ENCODE data around the gene IQGAP3. TPM values are rescaled to one million over a fixed set of nuclear protein-coding genes. Genes with fewer than 3 reads are reported as not detected.

Gene IQGAP3
- total RNA-seq, 1 experiment from 2014 or later = 34.8 TPM

DNA sequence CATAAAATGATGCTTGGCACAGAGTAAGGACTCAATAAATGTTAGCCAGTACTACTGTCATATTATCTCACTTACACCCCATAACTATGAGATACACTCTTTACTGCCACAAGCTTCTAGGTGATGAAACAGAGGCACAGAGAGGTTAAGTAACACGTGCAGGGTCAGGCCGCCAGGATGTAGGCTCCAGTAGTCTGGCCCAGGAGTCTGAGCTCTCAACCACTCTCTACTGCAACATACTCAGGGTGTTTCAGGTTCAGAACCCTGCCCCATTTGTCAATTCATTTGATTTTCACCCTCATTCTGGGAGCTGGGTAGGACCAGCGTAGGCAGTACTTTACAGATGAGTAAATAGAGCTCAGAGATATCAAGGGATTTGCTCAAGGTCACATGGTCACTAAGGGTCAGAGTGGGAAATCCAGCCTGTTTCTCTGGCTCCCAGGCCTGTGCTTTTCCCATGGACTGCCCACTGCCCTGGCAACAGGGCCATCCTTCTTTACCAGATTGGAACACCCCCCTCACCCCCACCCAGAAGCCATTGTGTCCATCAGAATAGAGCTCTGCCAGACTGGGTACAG lies 21.2 kb downstream of the IQGAP3 start:
- in situ Hi-C loops (cut with HindIII; ENCODE audit: low pct_unique_long_range_greater_than_20kb, low sequenced_read_pairs) = no loop called here
- no peak for DNase-seq (ENCODE audit: low read depth)

- DNase-seq (ENCODE audit: low read depth) = no peak
- in situ Hi-C loops (cut with HindIII; ENCODE audit: low pct_unique_long_range_greater_than_20kb, low sequenced_read_pairs) = no loop called here
These were observed 22.0 kb downstream of the IQGAP3 start for GRCh38 chr1:156550346-156550745.

DNA sequence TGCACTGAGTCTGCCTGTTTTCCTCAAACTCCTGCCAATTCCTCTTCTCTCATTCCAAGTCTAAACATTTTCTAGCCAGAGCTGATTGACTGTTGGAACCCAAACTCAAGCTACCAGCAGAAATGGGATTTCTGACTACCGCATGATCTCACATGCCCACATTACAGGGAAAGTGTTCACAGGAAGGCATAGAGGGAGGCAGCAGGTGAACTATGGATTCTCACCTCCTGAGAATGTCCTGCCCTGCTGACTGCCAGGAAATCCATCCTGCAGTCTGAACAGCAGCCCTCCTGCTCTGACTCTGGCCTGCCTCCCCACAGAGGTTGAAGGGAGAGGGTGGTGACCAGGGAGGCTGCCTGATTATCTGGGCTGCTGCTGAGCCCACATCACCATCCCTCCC lies 22.5 kb downstream of the IQGAP3 start:
- no peak for DNase-seq (ENCODE audit: low read depth)
- in situ Hi-C loops (cut with HindIII; ENCODE audit: low pct_unique_long_range_greater_than_20kb, low sequenced_read_pairs) = no loop called here

DNA sequence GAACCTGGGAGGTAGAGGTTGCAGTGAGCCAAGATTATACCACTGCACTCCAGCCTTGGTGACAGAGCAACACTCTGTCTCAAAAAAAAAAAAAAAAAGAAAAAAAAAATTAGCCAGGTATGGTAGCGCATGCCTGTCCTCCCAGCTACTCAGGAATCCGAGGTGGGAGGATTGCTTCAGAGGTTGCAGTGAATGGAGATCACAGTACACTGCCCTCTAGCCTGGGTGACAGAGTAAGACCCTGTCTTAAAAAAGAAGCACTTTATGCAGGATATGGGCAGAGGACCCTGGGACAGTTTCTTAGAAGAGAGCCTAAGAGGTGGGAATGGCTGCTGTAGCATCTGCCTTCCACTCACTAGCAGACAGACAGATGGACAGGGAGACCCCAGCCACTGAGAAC lies 23.0 kb downstream of the IQGAP3 start:
- in situ Hi-C loops (cut with HindIII; ENCODE audit: low pct_unique_long_range_greater_than_20kb, low sequenced_read_pairs) = no loop called here
- DNase-seq (ENCODE audit: low read depth) = no peak

- DNase-seq (ENCODE audit: low read depth) = no peak
- in situ Hi-C loops (cut with HindIII; ENCODE audit: low pct_unique_long_range_greater_than_20kb, low sequenced_read_pairs) = no loop called here
These were observed 24.4 kb downstream of the IQGAP3 start for GRCh38 chr1:156547982-156548381.

DNA sequence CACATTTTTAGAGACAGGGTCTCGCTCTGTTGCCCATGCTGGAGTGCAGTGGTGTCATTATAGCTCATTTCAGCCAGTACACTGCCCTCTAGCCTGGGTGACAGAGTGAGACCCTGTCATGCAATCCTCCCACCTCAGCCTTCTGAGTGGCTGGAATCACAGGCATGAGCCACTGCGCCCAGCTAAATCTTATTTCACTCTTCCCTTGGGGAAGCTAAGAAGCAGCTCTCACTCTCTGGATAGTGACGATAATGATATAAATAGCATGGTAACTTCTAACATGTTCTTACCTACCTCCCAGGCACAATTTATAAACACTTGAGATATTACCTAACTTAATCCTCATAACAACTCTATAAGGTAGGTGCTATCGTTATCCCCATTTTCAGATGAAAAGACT lies 24.9 kb downstream of the IQGAP3 start:
- in situ Hi-C loops (cut with HindIII; ENCODE audit: low pct_unique_long_range_greater_than_20kb, low sequenced_read_pairs) = no loop called here
- DNase-seq (ENCODE audit: low read depth) = no peak

DNA sequence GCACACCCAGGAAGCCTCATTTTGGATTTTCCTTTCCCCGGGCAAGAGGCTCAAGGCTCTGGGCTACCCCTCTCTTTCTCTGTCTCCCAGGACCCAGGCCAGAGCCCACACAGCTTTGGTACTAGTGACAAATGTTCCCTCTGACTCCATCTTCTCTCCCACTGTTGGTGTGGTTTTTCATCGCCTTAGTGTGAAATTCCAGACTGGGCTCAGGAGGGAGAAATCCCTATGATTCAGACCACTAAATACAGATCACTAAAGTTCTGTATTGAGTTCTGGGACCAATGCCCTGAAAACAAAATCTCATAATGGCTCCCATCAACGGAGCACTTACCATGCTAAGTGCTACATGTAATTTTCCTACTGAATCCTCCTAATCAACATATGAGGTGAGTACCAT lies 26.1 kb downstream of the IQGAP3 start:
- in situ Hi-C loops (cut with HindIII; ENCODE audit: low pct_unique_long_range_greater_than_20kb, low sequenced_read_pairs) = no loop called here

DNA sequence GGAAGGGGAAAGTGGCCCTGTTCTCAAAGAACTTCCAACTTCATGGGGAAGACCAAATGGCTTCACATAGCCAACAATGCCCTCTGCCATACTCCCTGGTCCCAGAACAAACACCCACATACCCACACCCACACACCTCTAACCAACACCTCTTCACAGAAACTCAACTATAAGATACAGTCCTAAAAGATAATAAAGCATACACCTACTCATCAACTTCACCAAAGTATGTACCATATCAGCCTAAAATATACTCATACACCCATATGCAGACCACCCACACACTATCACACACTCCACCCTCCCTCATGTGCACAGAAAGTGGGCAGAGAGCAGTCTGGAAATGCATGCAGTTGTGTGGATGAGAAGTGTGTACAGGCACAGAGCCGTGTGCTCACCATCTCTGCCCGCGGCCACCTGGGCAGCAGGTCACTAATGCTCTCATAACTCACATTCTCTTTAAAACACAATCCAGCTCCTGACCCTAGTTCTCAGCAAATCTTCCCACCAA lies 27.7 kb downstream of the IQGAP3 start:
- in situ Hi-C loops (cut with HindIII; ENCODE audit: low pct_unique_long_range_greater_than_20kb, low sequenced_read_pairs) = no loop called here
- no peak for DNase-seq (ENCODE audit: low read depth)

More for the DNA sequence above, 26.1 kb downstream of the IQGAP3 start:
- DNase-seq (ENCODE audit: low read depth) = no peak

DNA sequence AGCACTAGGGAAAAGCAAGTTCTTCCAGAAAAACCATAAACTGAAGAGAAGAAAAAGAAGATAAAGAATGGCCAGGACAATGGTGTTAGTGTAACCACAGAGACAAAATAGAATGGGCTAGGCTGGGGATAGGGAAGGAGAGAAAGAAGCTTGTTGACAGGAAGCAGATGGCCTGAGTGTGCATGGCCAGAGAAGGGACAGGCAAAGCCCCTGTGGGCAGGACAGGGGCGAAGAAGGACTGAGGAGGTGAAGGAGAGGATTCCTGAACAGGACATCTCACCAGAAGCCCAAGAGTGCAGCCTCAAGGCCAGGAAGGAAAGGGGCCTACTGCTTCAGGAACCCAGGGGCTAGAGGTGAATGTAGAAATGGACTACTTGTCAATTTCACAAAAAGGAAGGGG lies 29.3 kb downstream of the IQGAP3 start:
- in situ Hi-C loops (cut with HindIII; ENCODE audit: low pct_unique_long_range_greater_than_20kb, low sequenced_read_pairs) = no loop called here
- no peak for DNase-seq (ENCODE audit: low read depth)

DNA sequence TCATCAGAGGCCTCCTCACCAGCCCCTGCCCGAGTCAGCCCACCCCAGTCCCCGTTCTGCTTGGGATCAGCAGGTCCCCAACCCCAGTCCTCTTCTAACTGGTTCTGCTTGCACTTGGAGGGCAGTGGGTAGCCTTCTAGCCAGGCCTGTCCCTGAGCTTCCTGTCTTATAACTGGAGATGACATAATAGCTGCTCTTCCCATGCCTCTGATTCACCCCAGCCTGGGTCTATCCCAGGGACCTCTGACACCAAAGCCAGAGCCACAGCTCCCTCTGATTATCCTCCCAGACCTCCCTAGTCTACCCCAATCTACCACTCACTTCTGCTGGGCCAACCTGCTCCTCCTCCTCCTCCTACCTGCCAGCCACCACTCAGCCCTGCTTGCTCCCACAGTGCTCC lies 31.4 kb downstream of the IQGAP3 start:
- no peak for DNase-seq (ENCODE audit: low read depth)
- in situ Hi-C loops (cut with HindIII; ENCODE audit: low pct_unique_long_range_greater_than_20kb, low sequenced_read_pairs) = no loop called here

GRCh38 chr1:156539818-156540355 lies 32.5 kb downstream of the IQGAP3 start:
- in situ Hi-C loops (cut with HindIII; ENCODE audit: low pct_unique_long_range_greater_than_20kb, low sequenced_read_pairs) = no loop called here
- no peak for DNase-seq (ENCODE audit: low read depth)

- DNase-seq (ENCODE audit: low read depth) = no peak
These were observed 33.5 kb downstream of the IQGAP3 start for GRCh38 chr1:156538711-156539440.

DNA sequence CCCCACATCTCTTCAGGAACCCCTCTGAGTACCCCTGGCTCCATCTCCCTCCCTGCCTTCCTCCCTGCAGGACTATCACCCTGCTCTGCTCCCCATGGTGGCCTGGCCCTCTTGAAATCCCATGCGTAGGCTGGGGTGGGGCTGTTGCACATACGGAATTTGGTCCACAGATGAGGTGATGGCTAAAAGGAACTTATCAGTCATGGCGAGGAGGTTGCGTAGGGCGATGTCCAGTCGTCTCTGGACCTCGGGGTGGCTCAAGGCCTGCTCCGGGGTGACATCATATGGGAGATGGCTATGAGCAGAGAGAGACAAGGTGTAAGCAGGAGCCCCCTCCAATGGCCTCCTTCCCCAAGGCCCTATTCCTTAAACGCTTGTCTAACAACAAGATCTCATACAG lies 35.3 kb downstream of the IQGAP3 start:
- no peak for DNase-seq (ENCODE audit: low read depth)
- in situ Hi-C loops (cut with HindIII; ENCODE audit: low pct_unique_long_range_greater_than_20kb, low sequenced_read_pairs) = no loop called here

More at GRCh38 chr1:156538711-156539440, 33.5 kb downstream of the IQGAP3 start:
- in situ Hi-C loops (cut with HindIII; ENCODE audit: low pct_unique_long_range_greater_than_20kb, low sequenced_read_pairs) = no loop called here

DNA sequence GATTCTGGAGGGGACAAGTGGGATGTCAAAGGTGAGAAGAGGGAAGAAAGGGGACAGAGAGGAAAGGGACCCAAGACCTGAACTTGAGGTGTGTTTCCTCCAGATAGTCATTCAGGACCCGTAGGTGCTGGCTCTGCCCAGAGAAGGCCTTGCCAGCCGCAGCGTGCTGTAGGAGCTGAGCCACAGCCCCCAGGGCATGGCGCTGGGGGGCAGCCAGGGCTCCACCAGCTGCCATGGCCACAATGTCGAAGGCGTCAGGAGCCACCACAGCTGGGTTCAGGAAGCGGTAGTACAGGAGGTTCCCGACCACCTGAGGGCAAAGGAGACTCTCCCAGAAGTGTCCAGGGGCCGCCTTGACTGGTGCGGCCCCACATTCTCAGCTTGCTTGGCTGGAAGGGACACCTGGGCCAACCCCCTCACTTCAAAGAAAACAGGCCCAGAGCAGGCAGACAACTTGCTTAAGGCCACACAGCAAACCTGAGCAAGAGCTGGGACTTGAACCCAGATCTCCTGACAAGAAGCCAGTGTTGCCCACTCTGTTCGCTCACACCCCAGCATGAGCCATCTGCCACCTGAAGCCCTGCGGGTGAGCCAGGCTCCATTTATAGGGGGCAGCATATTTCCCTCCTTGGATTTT lies 37.8 kb downstream of the IQGAP3 start:
- in situ Hi-C loops (cut with HindIII; ENCODE audit: low pct_unique_long_range_greater_than_20kb, low sequenced_read_pairs) = no loop called here
- DNase-seq (ENCODE audit: low read depth) = no peak

DNA sequence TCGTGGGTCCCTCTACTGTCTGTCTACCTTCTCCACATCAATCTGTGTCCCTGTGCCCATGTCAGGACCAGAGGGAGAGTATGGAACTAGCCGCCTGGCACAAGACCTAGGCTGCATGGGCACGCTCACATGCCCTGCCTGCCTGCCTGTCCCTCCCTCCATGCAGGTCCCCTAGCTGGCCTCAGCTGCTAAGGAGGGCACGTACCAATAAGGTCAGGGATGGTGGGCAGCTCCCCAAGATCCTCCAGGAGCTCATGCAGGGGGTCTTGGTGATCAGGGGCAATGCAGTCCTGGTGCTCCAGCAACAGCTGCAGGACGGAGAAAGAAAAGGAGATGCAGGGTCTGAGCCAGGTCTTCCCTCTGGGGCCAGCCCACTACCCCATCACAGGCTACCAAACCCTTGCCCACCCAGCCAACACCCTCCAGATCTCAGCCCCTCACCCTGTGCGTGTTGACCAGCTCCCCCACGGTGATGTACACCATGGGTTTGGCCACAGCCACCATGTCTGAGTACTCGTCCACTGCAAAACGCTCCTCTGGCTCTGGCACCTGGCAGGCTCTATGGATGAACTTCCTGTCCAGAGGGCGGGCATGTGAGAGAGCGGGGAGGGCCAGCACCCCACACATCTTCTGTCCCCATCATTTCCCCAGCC lies 38.7 kb downstream of the IQGAP3 start:
- DNase-seq (ENCODE audit: low read depth) = no peak
- in situ Hi-C loops (cut with HindIII; ENCODE audit: low pct_unique_long_range_greater_than_20kb, low sequenced_read_pairs) = no loop called here

- in situ Hi-C loops (cut with HindIII; ENCODE audit: low pct_unique_long_range_greater_than_20kb, low sequenced_read_pairs) = no loop called here
These were observed 40.0 kb downstream of the IQGAP3 start for GRCh38 chr1:156532374-156532773.

GRCh38 chr1:156530006-156530405 lies 42.4 kb downstream of the IQGAP3 start:
- no peak for DNase-seq (ENCODE audit: low read depth)
- in situ Hi-C loops (cut with HindIII; ENCODE audit: low pct_unique_long_range_greater_than_20kb, low sequenced_read_pairs) = no loop called here

More at GRCh38 chr1:156532374-156532773, 40.0 kb downstream of the IQGAP3 start:
- DNase-seq (ENCODE audit: low read depth) = no peak

- in situ Hi-C loops (cut with HindIII; ENCODE audit: low pct_unique_long_range_greater_than_20kb, low sequenced_read_pairs) = no loop called here
- DNase-seq (ENCODE audit: low read depth) = no peak
These were observed 43.4 kb downstream of the IQGAP3 start for GRCh38 chr1:156528875-156529425.

All from Caki2 (cell line).